ENCODE results near the gene GAREM1.

- TF ChIP-seq CTCF (IDR thresholded peaks at IDR 0.05) = no peak
- no peak for TF ChIP-seq POLR2A (IDR thresholded peaks at IDR 0.05)
These were observed 221.3 kb downstream of the GAREM1 start for GRCh38 chr18:32249147-32249929.

All from Peyer's patch (tissue), 4 donors.